Uterus (tissue), 4 donors: ENCODE measurements around the gene METTL5. TPM values are rescaled to one million over a fixed set of nuclear protein-coding genes. Genes with fewer than 3 reads are reported as not detected.

Experiments
- DNase-seq, 2 donors: peaks; one replicate each; pipeline ENCODE4 v3.0.0-alpha.2; 2019 to 2020
- H3K27ac ChIP-seq, 2 donors: fragments of 200-600 bp; sonication (generic); 1 replicate in 1 of 2; 2 replicates in 1 of 2; pipeline ENCODE4 v1.5.1; 2016 to 2018
- H3K27me3 ChIP-seq, 2 donors: fragments of 200-600 bp; sonication (generic); one replicate each; pipeline ENCODE4 v1.5.1; 2018 to 2019; ENCODE audit warnings: control low read depth in 1 of 2
- H3K36me3 ChIP-seq, 2 donors: fragments of 200-600 bp; sonication (generic); one replicate each; pipeline ENCODE4 v1.5.1; 2019; ENCODE audit warnings: control low read depth in 1 of 2
- H3K4me1 ChIP-seq, 2 donors: fragments of 200-600 bp; sonication (generic); one replicate each; pipeline ENCODE4 v1.5.1; 2018 to 2019; ENCODE audit warnings: control low read depth in 1 of 2
- H3K4me3 ChIP-seq, 2 donors: fragments of 200-600 bp; sonication (generic); 1 replicate in 1 of 2; 2 replicates in 1 of 2; pipeline ENCODE4 v1.5.1; 2018 to 2019; ENCODE audit warnings: mild to moderate bottlenecking in 1 of 2
- H3K9me3 ChIP-seq, 2 donors: fragments of 200-600 bp; sonication (generic); one replicate each; pipeline ENCODE4 v1.5.1; 2019; ENCODE audit warnings: control low read depth in 1 of 2
- CTCF ChIP-seq, 4 experiments: fragments of 200-600 bp in 2 of 4; fragments of 450-650 bp in 2 of 4; sonication (generic) in 2 of 4; IDR thresholded peaks; one replicate each; pipeline ENCODE4 v1.5.1; 2016 to 2019; ENCODE audit warnings: antibody characterized with exemption in 4 of 4, mild to moderate bottlenecking in 2 of 4, moderate library complexity in 1 of 4
- POLR2A ChIP-seq, 2 donors: fragments of 450-650 bp; IDR thresholded peaks; one replicate each; pipeline ENCODE4 v1.6.1; 2016; ENCODE audit warnings: antibody characterized with exemption in 2 of 2, mild to moderate bottlenecking in 1 of 2, moderate library complexity in 1 of 2
- intact Hi-C: fragments of 100-400 bp; cut with DNase I; formaldehyde crosslinking; loops from one replicate; pipeline ENCODE4 v1.15.1; 2023; ENCODE audit warnings: low total_unique reads
- total RNA-seq, 4 donors: library from RNA; depleted of rRNA in 3 of 4; stranded (reverse); fragments of >200 nt in 3 of 4; gene quantifications; one replicate each; pipeline versions ENCODE4 v1.1.0 to v1.2.4, GENCODE V29; 2014 to 2023
- donor health status: DM: yes; HTN: yes; CAD: no.

The METTL5 gene
- total RNA-seq, 4 donors from 2014 or later, result 28.5 to 763 (median 38.4) TPM

- Histone ChIP-seq H3K4me3 (no peak overlapping the region), H3K9me3 (no peaks in the 10 kb centered on the region), H3K4me1 (no peaks in the 10 kb centered on the region), H3K36me3 (no peaks in the 10 kb centered on the region), H3K27me3 (no peaks in the 10 kb centered on the region), H3K27ac (no peak overlapping the region)
- intact Hi-C loops, result no loop called here
- no peak for DNase-seq
- TF ChIP-seq CTCF (IDR thresholded peaks at IDR 0.05) (no peak), POLR2A (IDR thresholded peaks at IDR 0.05) (no peak)
Observed at GRCh38 chr2:169795181-169795580, 29.5 kb downstream of the METTL5 start.

GRCh38 chr2:169790581-169790980 is 34.1 kb downstream of the METTL5 start:
- Histone ChIP-seq H3K27me3 (no peaks in the 10 kb centered on the region), H3K36me3 (no peaks in the 10 kb centered on the region), H3K4me3 (no peak overlapping the region), H3K4me1 (no peaks in the 10 kb centered on the region), H3K27ac (no peak overlapping the region), H3K9me3 (no peaks in the 10 kb centered on the region)
- DNase-seq, result no peak
- no peak for TF ChIP-seq POLR2A (IDR thresholded peaks at IDR 0.05)
- no peak for TF ChIP-seq CTCF (IDR thresholded peaks at IDR 0.05)
- intact Hi-C loops, result no loop called here

GRCh38 chr2:169782513-169782912 is 42.2 kb downstream of the METTL5 start:
- H3K27ac ChIP-seq, result no peak overlapping the region
- intact Hi-C loops, result no loop called here
- no peaks in the 10 kb centered on the region for H3K27me3 ChIP-seq
- no peak for DNase-seq
- no peak overlapping the region for H3K4me3 ChIP-seq
- H3K9me3 ChIP-seq, result no peaks in the 10 kb centered on the region
- no peak for TF ChIP-seq CTCF (IDR thresholded peaks at IDR 0.05)
- no peak for TF ChIP-seq POLR2A (IDR thresholded peaks at IDR 0.05)
- no peaks in the 10 kb centered on the region for H3K4me1 ChIP-seq
- no peaks in the 10 kb centered on the region for H3K36me3 ChIP-seq

GRCh38 chr2:169781249-169782013 is 43.3 kb downstream of the METTL5 start:
- Histone ChIP-seq H3K4me1 (no peaks in the 10 kb centered on the region), H3K27ac (no peak overlapping the region), H3K27me3 (no peaks in the 10 kb centered on the region), H3K9me3 (no peaks in the 10 kb centered on the region), H3K36me3 (no peaks in the 10 kb centered on the region), H3K4me3 (no peak overlapping the region)
- intact Hi-C loops, result no loop called here
- no peak for DNase-seq
- TF ChIP-seq POLR2A (IDR thresholded peaks at IDR 0.05) (no peak), CTCF (IDR thresholded peaks at IDR 0.05) (no peak)

- no peaks in the 10 kb centered on the region for H3K36me3 ChIP-seq
- no peak for DNase-seq
- H3K27me3 ChIP-seq, result no peaks in the 10 kb centered on the region
- no peak overlapping the region for H3K4me3 ChIP-seq
- intact Hi-C loops, result no loop called here
- TF ChIP-seq CTCF (IDR thresholded peaks at IDR 0.05), result no peak
- TF ChIP-seq POLR2A (IDR thresholded peaks at IDR 0.05), result no peak
- H3K27ac ChIP-seq, result no peak overlapping the region
- H3K4me1 ChIP-seq, result no peaks in the 10 kb centered on the region
- H3K9me3 ChIP-seq, result no peaks in the 10 kb centered on the region
Observed at GRCh38 chr2:169778446-169778845, 46.3 kb downstream of the METTL5 start.
